GM12878 (cell line): ENCODE data around the gene CUEDC1.

Experiments used
- HDAC2 ChIP-seq: fragments of 200-600 bp; sonication (generic); IDR thresholded peaks from 2 replicates; pipeline ENCODE4 v1.6.1; 2017
- NR2C2 ChIP-seq: IDR thresholded peaks from 2 replicates; pipeline ENCODE4 v1.6.1; 2011; ENCODE audit warnings: borderline replicate concordance, low read depth; ENCODE audit not compliant: control insufficient read depth, insufficient read length
- POLR2AphosphoS5 ChIP-seq: IDR thresholded peaks from 2 replicates; pipeline ENCODE4 v1.6.1; 2011; ENCODE audit warnings: mild to moderate bottlenecking, low read length, inconsistent platforms
- RCOR1 ChIP-seq: conservative IDR thresholded peaks from 2 replicates; pipeline ENCODE4 v1.6.1; 2012; ENCODE audit warnings: low read depth, low read length, improper control_type of control experiment
- SRF ChIP-seq, 2 experiments: IDR thresholded peaks; 2 replicates each; pipeline ENCODE4 v1.6.1; 2011; ENCODE audit warnings: low read depth in 2 of 2, low read length in 2 of 2, mild to moderate bottlenecking in 1 of 2, moderate library complexity in 1 of 2
- USF2 ChIP-seq: IDR thresholded peaks from 2 replicates; pipeline ENCODE4 v1.6.1; 2011; ENCODE audit warnings: low read depth, low read length, improper control_type of control experiment, borderline replicate concordance
- TF ChIP-seq, protein P1 (sequence below): IDR thresholded peaks from 2 replicates; pipeline ENCODE4 v1.6.1; 2011; ENCODE audit warnings: low read depth, mild to moderate bottlenecking, low read length, moderate library complexity, borderline replicate concordance; ENCODE audit errors: extremely low read depth

- no peak for TF ChIP-seq NR2C2
- TF ChIP-seq HDAC2, result no peak
- TF ChIP-seq POLR2AphosphoS5, result no peak
- no peak for TF ChIP-seq RCOR1
- TF ChIP-seq USF2, result no peak
- TF ChIP-seq, protein P1, sequence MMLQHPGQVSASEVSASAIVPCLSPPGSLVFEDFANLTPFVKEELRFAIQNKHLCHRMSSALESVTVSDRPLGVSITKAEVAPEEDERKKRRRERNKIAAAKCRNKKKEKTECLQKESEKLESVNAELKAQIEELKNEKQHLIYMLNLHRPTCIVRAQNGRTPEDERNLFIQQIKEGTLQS, result no peak
- no peak for TF ChIP-seq SRF (IDR thresholded peaks at IDR 0.05; ENCODE audit: low read depth in 2 of 2, low read length in 2 of 2)
These were observed 13.2 kb upstream of the CUEDC1 start for GRCh38 chr17:57968456-57968855.
